ENCODE measurements around the gene MCF2L2. TPM values are rescaled to one million over a fixed set of nuclear protein-coding genes. Genes with fewer than 3 reads are reported as not detected.

The MCF2L2 gene
- total and polyA plus RNA-seq, 7 donors = 0.17 to 2.7 (median 0.57) TPM

- intact Hi-C loops (cut with DNase I) = no loop called here
- no peaks in the 10 kb centered on the region for H3K9me3 ChIP-seq
- ATAC-seq (no peak), DNase-seq (no peak)
- peaks cover 0 to 5% (median 2%) of the 10 kb centered on the region in 3 donors for H3K27me3 ChIP-seq (ENCODE audit: insufficient read depth in 3 of 3, low read length in 2 of 3)
- no peak overlapping the region for H3K4me3 ChIP-seq
- 96 to 98% (median 97%) methylated on average over 4 of the region's 4 CpGs for WGBS, 3 donors
- H3K36me3 ChIP-seq (ENCODE audit: insufficient read depth in 1 of 2, low read depth in 1 of 2) = no peaks in the 10 kb centered on the region
- no peak overlapping the region for H3K27ac ChIP-seq
- H3K4me1 ChIP-seq = no peaks in the 10 kb centered on the region
- TF ChIP-seq CTCF (IDR thresholded peaks at IDR 0.05) = no peak
These were observed 272.9 kb downstream of the MCF2L2 start for GRCh38 chr3:183155499-183155898.

- 69 to 78% (median 75%) methylated on average over 14 of the region's 14 CpGs for WGBS, 3 donors
- no peak for DNase-seq
- no peak overlapping the region for H3K4me3 ChIP-seq
These were observed 275.0 kb downstream of the MCF2L2 start for GRCh38 chr3:183153210-183153950.

GRCh38 chr3:183151821-183152351 is 276.5 kb downstream of the MCF2L2 start:
- peaks cover 0 to 5% (median 5%) of the 10 kb centered on the region in 3 donors for H3K27me3 ChIP-seq (ENCODE audit: insufficient read depth in 3 of 3, low read length in 2 of 3)
- H3K27ac ChIP-seq = no peak overlapping the region
- H3K4me3 ChIP-seq = no peak overlapping the region
- no peaks in the 10 kb centered on the region for H3K36me3 ChIP-seq (ENCODE audit: insufficient read depth in 1 of 2, low read depth in 1 of 2)
- intact Hi-C loops (cut with DNase I) = no loop called here
- no peaks in the 10 kb centered on the region for H3K4me1 ChIP-seq
- WGBS, 3 donors = 61 to 67% (median 63%) methylated on average over 6 of the region's 6 CpGs
- no peak for TF ChIP-seq CTCF (IDR thresholded peaks at IDR 0.05)
- ATAC-seq (no peak), DNase-seq (no peak)
- H3K9me3 ChIP-seq = no peaks in the 10 kb centered on the region

More at GRCh38 chr3:183153210-183153950, 275.0 kb downstream of the MCF2L2 start:
- H3K27me3 ChIP-seq (ENCODE audit: insufficient read depth in 3 of 3, low read length in 2 of 3) = peaks cover 0 to 5% (median 2%) of the 10 kb centered on the region in 3 donors
- H3K36me3 ChIP-seq (ENCODE audit: insufficient read depth in 1 of 2, low read depth in 1 of 2) = no peaks in the 10 kb centered on the region
- intact Hi-C loops (cut with DNase I) = no loop called here
- no peaks in the 10 kb centered on the region for H3K9me3 ChIP-seq
- TF ChIP-seq CTCF (IDR thresholded peaks at IDR 0.05) = no peak
- no peak overlapping the region for H3K27ac ChIP-seq
- ATAC-seq = no peak
- H3K4me1 ChIP-seq = no peaks in the 10 kb centered on the region

DNA sequence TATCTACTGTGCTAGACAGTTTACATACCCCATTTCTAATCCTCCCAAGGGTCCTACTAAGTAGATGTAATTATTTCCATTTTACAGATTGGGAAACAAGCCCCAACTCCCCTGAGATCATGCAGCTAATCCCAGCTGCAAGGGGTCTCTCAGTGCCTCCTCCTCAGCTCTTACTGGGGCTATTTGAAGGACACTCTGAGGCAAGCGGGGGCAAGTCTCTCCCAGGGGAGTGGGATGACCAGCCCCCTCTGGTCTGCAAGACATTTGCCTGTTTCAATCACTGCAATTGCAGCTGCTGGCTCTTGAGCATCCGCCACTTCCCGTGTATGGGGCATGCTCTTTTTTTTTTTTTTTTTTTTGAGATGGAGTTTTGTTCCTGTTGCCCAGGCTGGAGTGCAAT is 277.3 kb downstream of the MCF2L2 start:
- no peak for TF ChIP-seq CTCF (IDR thresholded peaks at IDR 0.05)
- no peak overlapping the region for H3K4me3 ChIP-seq
- intact Hi-C loops (cut with DNase I) = no loop called here
- H3K27me3 ChIP-seq (ENCODE audit: insufficient read depth in 3 of 3, low read length in 2 of 3) = peaks cover 0 to 5% (median 5%) of the 10 kb centered on the region in 3 donors
- H3K4me1 ChIP-seq = no peaks in the 10 kb centered on the region
- no peaks in the 10 kb centered on the region for H3K36me3 ChIP-seq (ENCODE audit: insufficient read depth in 1 of 2, low read depth in 1 of 2)
- WGBS, 3 donors = 66% methylated on average over 3 of the region's 3 CpGs
- ATAC-seq = no peak
- no peak overlapping the region for H3K27ac ChIP-seq
- no peaks in the 10 kb centered on the region for H3K9me3 ChIP-seq
- no peak for DNase-seq
